ENCODE results near the gene SRL.

GRCh38 chr16:4142268-4142667 lies 99.6 kb downstream of the SRL start:
- TF ChIP-seq CTCF (IDR thresholded peaks at IDR 0.05; ENCODE audit: low read depth, low read length, poor library complexity, severe bottlenecking) = no peak
- TF ChIP-seq EZH2phosphoT487 (IDR thresholded peaks at IDR 0.05; ENCODE audit: borderline replicate concordance, low read length) = no peak

Data from DOHH2 (cell line).